Measurements from ENCODE around the gene AREL1.

- no peak for TF ChIP-seq CTCF (conservative IDR thresholded peaks at IDR 0.05; ENCODE audit: low read length)
- TF ChIP-seq EZH2phosphoT487 (IDR thresholded peaks at IDR 0.05; ENCODE audit: borderline replicate concordance): no peak
These were observed 21.4 kb downstream of the AREL1 start for GRCh38 chr14:74691456-74691855.
